ENCODE results near the gene HSPA8. TPM values are rescaled to one million over a fixed set of nuclear protein-coding genes. Genes with fewer than 3 reads are reported as not detected.

Gene HSPA8
- total RNA-seq, 1 experiment from 2014 or later, result 1,124 TPM

- Mint-ChIP-seq H3K36me3 (no peaks in the 10 kb centered on the region), H3K4me3 (no peak overlapping the region), H3K27me3 (ENCODE audit: low read depth) (no peaks in the 10 kb centered on the region), H3K9me3 (no peaks in the 10 kb centered on the region), H3K4me1 (peaks cover under 1% of the 10 kb centered on the region; the same call in 1 of the 2 replicates), H3K27ac (no peak overlapping the region)
- ChIA-PET POLR2A (no interaction called here), CTCF (interaction anchor here (3.2 kb wide), 1 partner anchor 18 kb away, joined by 23 read pairs; no protein-coding TSS in a partner anchor)
- DNase-seq (ENCODE audit: low spot score) (no peak), ATAC-seq (no peak)
- TF ChIP-seq SP1 (CRISPR knock-in tag; conservative IDR thresholded peaks at IDR 0.05), result no peak
- no peak for TF ChIP-seq ATF1 (CRISPR knock-in tag; IDR thresholded peaks at IDR 0.05)
- no peak for TF ChIP-seq JAZF1 (CRISPR knock-in tag; IDR thresholded peaks at IDR 0.05)
- no peak for TF ChIP-seq TEAD1 (CRISPR knock-in tag; IDR thresholded peaks at IDR 0.05)
- TF ChIP-seq SOX15 (CRISPR knock-in tag; IDR thresholded peaks at IDR 0.05), result no peak
- no peak for TF ChIP-seq ZNF317 (CRISPR knock-in tag; IDR thresholded peaks at IDR 0.05; ENCODE audit: borderline replicate concordance, low read depth)
- no peak for TF ChIP-seq ERG (CRISPR knock-in tag; IDR thresholded peaks at IDR 0.05)
- TF ChIP-seq, protein P1, sequence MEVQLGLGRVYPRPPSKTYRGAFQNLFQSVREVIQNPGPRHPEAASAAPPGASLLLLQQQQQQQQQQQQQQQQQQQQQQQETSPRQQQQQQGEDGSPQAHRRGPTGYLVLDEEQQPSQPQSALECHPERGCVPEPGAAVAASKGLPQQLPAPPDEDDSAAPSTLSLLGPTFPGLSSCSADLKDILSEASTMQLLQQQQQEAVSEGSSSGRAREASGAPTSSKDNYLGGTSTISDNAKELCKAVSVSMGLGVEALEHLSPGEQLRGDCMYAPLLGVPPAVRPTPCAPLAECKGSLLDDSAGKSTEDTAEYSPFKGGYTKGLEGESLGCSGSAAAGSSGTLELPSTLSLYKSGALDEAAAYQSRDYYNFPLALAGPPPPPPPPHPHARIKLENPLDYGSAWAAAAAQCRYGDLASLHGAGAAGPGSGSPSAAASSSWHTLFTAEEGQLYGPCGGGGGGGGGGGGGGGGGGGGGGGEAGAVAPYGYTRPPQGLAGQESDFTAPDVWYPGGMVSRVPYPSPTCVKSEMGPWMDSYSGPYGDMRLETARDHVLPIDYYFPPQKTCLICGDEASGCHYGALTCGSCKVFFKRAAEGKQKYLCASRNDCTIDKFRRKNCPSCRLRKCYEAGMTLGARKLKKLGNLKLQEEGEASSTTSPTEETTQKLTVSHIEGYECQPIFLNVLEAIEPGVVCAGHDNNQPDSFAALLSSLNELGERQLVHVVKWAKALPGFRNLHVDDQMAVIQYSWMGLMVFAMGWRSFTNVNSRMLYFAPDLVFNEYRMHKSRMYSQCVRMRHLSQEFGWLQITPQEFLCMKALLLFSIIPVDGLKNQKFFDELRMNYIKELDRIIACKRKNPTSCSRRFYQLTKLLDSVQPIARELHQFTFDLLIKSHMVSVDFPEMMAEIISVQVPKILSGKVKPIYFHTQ (CRISPR knock-in tag; IDR thresholded peaks at IDR 0.05), result no peak
- TF ChIP-seq ZNF423 (CRISPR knock-in tag; IDR thresholded peaks at IDR 0.05), result no peak
- TF ChIP-seq EMX1 (CRISPR knock-in tag; IDR thresholded peaks at IDR 0.05), result no peak
- TF ChIP-seq NR2C2 (CRISPR knock-in tag; IDR thresholded peaks at IDR 0.05), result no peak
- no peak for TF ChIP-seq ZNF416 (CRISPR knock-in tag; IDR thresholded peaks at IDR 0.05)
- no peak for TF ChIP-seq GABPB1 (CRISPR knock-in tag; IDR thresholded peaks at IDR 0.05)
- TF ChIP-seq, protein P2, sequence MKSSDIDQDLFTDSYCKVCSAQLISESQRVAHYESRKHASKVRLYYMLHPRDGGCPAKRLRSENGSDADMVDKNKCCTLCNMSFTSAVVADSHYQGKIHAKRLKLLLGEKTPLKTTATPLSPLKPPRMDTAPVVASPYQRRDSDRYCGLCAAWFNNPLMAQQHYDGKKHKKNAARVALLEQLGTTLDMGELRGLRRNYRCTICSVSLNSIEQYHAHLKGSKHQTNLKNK (CRISPR knock-in tag; IDR thresholded peaks at IDR 0.05), result no peak
- no peak for TF ChIP-seq STAT6 (CRISPR knock-in tag; conservative IDR thresholded peaks at IDR 0.05; ENCODE audit: low read depth)
- no peak for TF ChIP-seq NFE2L1 (CRISPR knock-in tag; IDR thresholded peaks at IDR 0.05)
- TF ChIP-seq ZNF263 (CRISPR knock-in tag; IDR thresholded peaks at IDR 0.05; ENCODE audit: low read depth), result no peak
- TF ChIP-seq, protein P3, sequence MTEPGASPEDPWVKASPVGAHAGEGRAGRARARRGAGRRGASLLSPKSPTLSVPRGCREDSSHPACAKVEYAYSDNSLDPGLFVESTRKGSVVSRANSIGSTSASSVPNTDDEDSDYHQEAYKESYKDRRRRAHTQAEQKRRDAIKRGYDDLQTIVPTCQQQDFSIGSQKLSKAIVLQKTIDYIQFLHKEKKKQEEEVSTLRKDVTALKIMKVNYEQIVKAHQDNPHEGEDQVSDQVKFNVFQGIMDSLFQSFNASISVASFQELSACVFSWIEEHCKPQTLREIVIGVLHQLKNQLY (CRISPR knock-in tag; IDR thresholded peaks at IDR 0.05), result no peak
- TF ChIP-seq ZNF396 (CRISPR knock-in tag; IDR thresholded peaks at IDR 0.05; ENCODE audit: borderline replicate concordance), result no peak
- TF ChIP-seq ELF4 (CRISPR knock-in tag; IDR thresholded peaks at IDR 0.05; ENCODE audit: low read depth), result no peak
These were observed 26.1 kb downstream of the HSPA8 start for GRCh38 chr11:123035831-123036230.

GRCh38 chr11:123034597-123034996 is 27.3 kb downstream of the HSPA8 start:
- Mint-ChIP-seq H3K4me1 (peaks cover 13% of the 10 kb centered on the region), H3K27ac (no peak overlapping the region), H3K4me3 (no peak overlapping the region), H3K27me3 (ENCODE audit: low read depth) (no peaks in the 10 kb centered on the region; the same call in 1 of the 2 replicates), H3K9me3 (no peaks in the 10 kb centered on the region), H3K36me3 (no peaks in the 10 kb centered on the region)
- POLR2A ChIA-PET, result no interaction called here
- CTCF ChIA-PET, result interaction anchor here (0.5 to 3.2 kb wide), 4 partner anchors 11 to 335 kb away, joined by 3 to 23 read pairs (median 10); no protein-coding TSS in a partner anchor
- no peak for ATAC-seq
- TF ChIP-seq, protein P4, sequence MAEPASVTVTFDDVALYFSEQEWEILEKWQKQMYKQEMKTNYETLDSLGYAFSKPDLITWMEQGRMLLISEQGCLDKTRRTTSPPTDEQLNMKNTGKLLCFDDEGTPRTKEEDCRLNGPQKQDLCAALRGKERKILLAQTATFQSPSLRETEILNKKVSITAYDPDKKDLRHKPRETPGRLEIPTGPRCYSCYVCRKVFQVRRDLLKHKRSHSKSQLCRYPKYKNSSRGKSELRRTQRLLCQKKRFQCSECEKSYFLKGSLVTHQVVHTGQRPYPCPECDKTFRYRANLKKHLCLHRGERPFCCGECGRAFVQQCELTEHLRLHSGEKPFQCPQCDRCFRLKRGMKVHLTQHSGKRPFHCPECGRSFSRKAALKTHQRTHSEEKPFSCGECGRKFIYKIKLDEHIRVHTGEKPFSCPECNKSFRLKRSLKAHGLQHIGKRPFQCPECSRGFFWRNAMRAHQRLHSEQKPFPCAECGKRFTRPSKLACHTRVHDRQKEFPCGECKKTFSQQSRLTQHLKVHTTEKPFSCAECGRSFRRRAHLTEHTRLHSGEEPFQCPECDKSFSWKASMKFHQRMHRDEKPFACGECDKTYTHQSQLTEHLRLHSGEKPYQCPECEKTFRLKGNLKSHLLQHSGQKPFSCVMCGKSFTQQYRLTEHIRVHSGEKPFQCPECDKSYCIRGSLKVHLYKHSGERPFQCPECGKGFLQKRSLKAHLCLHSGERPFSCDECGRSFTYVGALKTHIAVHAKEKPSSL (CRISPR knock-in tag; conservative IDR thresholded peaks at IDR 0.05), result no peak
- DNase-seq (ENCODE audit: low spot score), result no peak

Data from WTC11 (cell line).